MCF 10A (cell line): ENCODE measurements around the gene FOXN3. TPM values are rescaled to one million over a fixed set of nuclear protein-coding genes. Genes with fewer than 3 reads are reported as not detected.

Source experiments
- BruUV-seq: library from RNA; stranded (reverse); fragments of 400-500 nt; replicated peaks from 2 replicates; lab custom pipeline; 2021; lab: Mats Ljungman, UMichigan
- CTCF ChIA-PET: fragments of 300-600 bp; sonication (Branson Sonifier 250); formaldehyde crosslinking; extraction: SDS; loops from one replicate; lab custom pipeline; 2021; ENCODE audit warnings: antibody characterized with exemption, inconsistent platforms; lab: Yijun Ruan, JAX
- POLR2A ChIA-PET: fragments of 300-600, 350-650 bp; sonication (Branson Sonifier 250); formaldehyde crosslinking; extraction: SDS; loops from one replicate; lab custom pipeline; 2020; ENCODE audit warnings: antibody characterized with exemption, inconsistent platforms; lab: Yijun Ruan, JAX
- DNase-seq: peaks from one replicate; pipeline ENCODE4 v3.0.0-alpha.2; 2018; ENCODE audit not compliant: unreplicated experiment
- H3K27ac Mint-ChIP-seq: one replicate; pipeline ENCODE4 v1.8.0; 2022; ENCODE audit warnings: mild to moderate bottlenecking, low read depth, mixed read lengths; ENCODE audit not compliant: unreplicated experiment
- H3K27me3 Mint-ChIP-seq: one replicate; pipeline ENCODE4 v1.8.0; 2022; ENCODE audit warnings: mixed read lengths; ENCODE audit not compliant: insufficient read depth, unreplicated experiment
- H3K36me3 Mint-ChIP-seq: one replicate; pipeline ENCODE4 v1.8.0; 2022; ENCODE audit warnings: mild to moderate bottlenecking, moderate library complexity, mixed read lengths; ENCODE audit not compliant: insufficient read depth, unreplicated experiment
- H3K4me1 Mint-ChIP-seq: one replicate; pipeline ENCODE4 v1.8.0; 2022; ENCODE audit warnings: mixed read lengths; ENCODE audit not compliant: insufficient read depth, unreplicated experiment
- H3K4me3 Mint-ChIP-seq: one replicate; pipeline ENCODE4 v1.8.0; 2022; ENCODE audit warnings: mild to moderate bottlenecking, moderate library complexity, mixed read lengths; ENCODE audit not compliant: unreplicated experiment
- H3K9me3 Mint-ChIP-seq: one replicate; pipeline ENCODE4 v1.8.0; 2022; ENCODE audit warnings: mixed read lengths; ENCODE audit not compliant: unreplicated experiment
- intact Hi-C: fragments of 100-400 bp; cut with micrococcal nuclease; formaldehyde crosslinking; loops from 2 replicates; pipeline ENCODE4 v1.14.1; 2022
- total RNA-seq: library from RNA; stranded (reverse); gene quantifications from 2 replicates; pipeline ENCODE4 v1.2.3, GENCODE V29; 2022
- TF ChIP-seq, protein P1 (sequence below): fragments of 200-600 bp; IDR thresholded peaks from one replicate; pipeline ENCODE4 v1.8.0; 2022; ENCODE audit warnings: antibody characterized with exemption, mild to moderate bottlenecking; ENCODE audit not compliant: unreplicated experiment

The FOXN3 gene
- total RNA-seq, 1 experiment from 2014 or later: 27.1 TPM

DNA sequence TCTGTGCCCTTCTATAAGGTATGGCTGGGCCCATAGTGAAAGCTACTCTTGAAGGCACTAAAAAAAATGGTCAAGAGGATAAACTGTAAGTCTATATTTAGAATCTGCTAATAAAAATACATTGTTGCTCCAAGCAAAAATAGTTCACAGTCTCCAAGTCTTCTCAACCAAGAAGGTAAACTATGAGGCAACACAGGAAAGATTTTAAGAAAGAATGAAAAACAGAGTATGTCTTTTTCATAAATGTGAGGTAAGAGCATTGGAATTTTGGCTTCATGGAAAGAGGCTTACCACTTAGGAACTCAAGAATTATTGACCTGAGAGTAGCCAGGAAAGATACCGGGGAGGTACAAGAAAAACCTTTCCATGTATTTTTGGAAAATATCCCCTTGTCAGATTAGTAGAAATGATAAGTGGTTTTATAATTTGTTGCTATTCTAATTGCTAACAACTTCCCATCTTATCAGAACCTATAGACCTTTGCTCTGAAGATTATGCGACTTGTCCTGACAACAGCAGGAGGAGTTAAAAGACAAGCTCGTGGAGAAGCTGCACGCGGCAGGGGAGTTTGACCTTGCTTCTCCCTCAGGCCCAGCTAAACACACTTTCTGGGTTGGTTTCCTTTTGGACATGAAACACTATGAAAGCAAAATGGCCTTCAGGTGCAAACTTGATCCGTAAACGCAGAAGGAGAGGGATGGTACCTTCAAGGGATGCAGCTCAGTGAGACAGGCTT lies 238.1 kb downstream of the FOXN3 start:
- H3K4me1 Mint-ChIP-seq: no peaks in the 10 kb centered on the region
- ChIA-PET POLR2A (no interaction called here), CTCF (interaction anchor here (0.6 to 1.4 kb wide), 4 partner anchors 152 to 745 kb away, joined by 3 to 5 read pairs (median 4); no protein-coding TSS in a partner anchor)
- no peaks in the 10 kb centered on the region for H3K27me3 Mint-ChIP-seq
- H3K9me3 Mint-ChIP-seq: no peaks in the 10 kb centered on the region
- H3K36me3 Mint-ChIP-seq: peaks cover 7% of the 10 kb centered on the region
- TF ChIP-seq, protein P1, sequence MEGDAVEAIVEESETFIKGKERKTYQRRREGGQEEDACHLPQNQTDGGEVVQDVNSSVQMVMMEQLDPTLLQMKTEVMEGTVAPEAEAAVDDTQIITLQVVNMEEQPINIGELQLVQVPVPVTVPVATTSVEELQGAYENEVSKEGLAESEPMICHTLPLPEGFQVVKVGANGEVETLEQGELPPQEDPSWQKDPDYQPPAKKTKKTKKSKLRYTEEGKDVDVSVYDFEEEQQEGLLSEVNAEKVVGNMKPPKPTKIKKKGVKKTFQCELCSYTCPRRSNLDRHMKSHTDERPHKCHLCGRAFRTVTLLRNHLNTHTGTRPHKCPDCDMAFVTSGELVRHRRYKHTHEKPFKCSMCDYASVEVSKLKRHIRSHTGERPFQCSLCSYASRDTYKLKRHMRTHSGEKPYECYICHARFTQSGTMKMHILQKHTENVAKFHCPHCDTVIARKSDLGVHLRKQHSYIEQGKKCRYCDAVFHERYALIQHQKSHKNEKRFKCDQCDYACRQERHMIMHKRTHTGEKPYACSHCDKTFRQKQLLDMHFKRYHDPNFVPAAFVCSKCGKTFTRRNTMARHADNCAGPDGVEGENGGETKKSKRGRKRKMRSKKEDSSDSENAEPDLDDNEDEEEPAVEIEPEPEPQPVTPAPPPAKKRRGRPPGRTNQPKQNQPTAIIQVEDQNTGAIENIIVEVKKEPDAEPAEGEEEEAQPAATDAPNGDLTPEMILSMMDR: no peak
- no peak for DNase-seq
- no peak overlapping the region for H3K4me3 Mint-ChIP-seq
- intact Hi-C loops: loop anchor here (5.0 kb wide), 1 partner anchor 238 kb away; the partner anchor contains the start of gene FOXN3
- BruUV-seq: no TSS peak
- no peak overlapping the region for H3K27ac Mint-ChIP-seq

DNA sequence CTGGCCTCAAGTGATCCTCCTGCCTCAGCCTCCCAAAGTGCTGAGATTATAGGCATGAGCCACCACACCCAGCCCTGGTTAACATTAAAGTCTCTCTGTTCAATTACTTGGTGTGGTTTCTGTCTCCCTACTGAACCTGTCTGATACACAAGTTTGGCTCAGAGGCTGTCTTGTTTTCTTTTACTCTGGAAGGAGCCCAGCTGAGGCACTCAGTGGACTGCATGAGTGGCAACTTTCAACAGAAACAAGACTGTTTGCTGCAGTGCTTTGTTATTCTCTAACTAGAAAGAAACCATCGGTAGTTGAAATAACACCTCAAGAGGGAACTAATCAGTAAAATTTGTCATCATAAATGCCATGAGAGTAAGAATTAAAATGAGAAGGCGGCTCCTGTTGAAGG lies 238.7 kb downstream of the FOXN3 start:
- ChIA-PET CTCF (interaction anchor here (0.6 to 2.7 kb wide), 12 partner anchors 11 to 745 kb away, joined by 3 to 17 read pairs (median 4); no protein-coding TSS in a partner anchor), POLR2A (no interaction called here)
- Mint-ChIP-seq H3K27ac (no peak overlapping the region), H3K27me3 (no peaks in the 10 kb centered on the region), H3K9me3 (no peaks in the 10 kb centered on the region), H3K4me3 (no peak overlapping the region), H3K36me3 (peaks cover 7% of the 10 kb centered on the region), H3K4me1 (no peaks in the 10 kb centered on the region)
- DNase-seq: no peak
- TF ChIP-seq, protein P1: no peak
- BruUV-seq: no TSS peak
- intact Hi-C loops: loop anchor here (5.0 kb wide), 1 partner anchor 239 kb away; the partner anchor contains the start of gene FOXN3

DNA sequence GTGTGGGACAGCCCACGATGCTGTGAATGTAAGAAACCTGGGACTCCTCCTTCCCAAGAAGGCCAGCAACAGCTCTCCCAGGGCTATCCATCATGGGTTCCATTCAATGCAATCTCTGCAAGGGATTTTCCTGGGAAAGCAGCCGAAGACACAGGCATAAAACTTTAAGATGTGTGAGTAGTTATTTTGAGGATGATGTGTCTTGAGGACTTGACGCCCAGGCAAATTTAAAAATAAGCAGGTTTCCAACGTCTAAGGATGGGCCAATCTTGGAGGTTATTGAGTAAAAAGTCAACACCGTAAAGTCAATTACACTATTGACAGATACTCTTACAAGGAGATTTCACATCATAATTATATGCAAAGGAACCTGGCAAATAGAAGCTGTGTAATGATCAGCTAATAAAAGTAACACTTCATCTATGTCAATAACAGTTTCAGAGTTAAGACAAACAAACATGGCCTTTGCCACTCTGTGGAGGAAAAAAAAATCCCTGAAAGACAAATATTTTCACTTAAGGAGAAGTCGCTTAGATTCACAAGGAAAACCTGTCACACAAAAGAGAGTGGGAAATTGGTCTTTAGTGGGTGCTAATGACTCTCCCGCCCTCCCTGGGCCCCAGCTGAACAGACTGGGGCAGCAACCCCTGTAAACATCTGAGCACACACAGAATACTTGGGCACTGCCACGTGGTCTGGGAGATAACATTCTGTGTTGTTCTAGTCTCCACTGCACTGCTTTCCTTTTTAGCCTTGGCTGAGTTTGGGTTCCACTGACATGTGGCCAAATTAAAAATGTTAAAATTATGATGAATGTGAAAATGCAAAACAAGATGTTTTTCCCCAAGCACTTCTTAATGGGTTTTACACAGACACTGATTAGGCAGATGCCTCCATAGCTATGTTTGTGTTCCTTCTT lies 240.9 kb downstream of the FOXN3 start:
- peaks cover 7% of the 10 kb centered on the region for H3K36me3 Mint-ChIP-seq
- H3K9me3 Mint-ChIP-seq: no peaks in the 10 kb centered on the region
- TF ChIP-seq, protein P1: no peak
- no peak overlapping the region for H3K4me3 Mint-ChIP-seq
- H3K27me3 Mint-ChIP-seq: no peaks in the 10 kb centered on the region
- intact Hi-C loops: loop anchor here (5.0 kb wide), 1 partner anchor 241 kb away; the partner anchor contains the start of gene FOXN3
- no peak for DNase-seq
- no TSS peak for BruUV-seq
- POLR2A ChIA-PET: no interaction called here
- H3K4me1 Mint-ChIP-seq: no peaks in the 10 kb centered on the region
- CTCF ChIA-PET: interaction anchor here (0.6 to 2.7 kb wide), 5 partner anchors 9 to 1019 kb away, joined by 3 to 17 read pairs (median 3); no protein-coding TSS in a partner anchor
- no peak overlapping the region for H3K27ac Mint-ChIP-seq

DNA sequence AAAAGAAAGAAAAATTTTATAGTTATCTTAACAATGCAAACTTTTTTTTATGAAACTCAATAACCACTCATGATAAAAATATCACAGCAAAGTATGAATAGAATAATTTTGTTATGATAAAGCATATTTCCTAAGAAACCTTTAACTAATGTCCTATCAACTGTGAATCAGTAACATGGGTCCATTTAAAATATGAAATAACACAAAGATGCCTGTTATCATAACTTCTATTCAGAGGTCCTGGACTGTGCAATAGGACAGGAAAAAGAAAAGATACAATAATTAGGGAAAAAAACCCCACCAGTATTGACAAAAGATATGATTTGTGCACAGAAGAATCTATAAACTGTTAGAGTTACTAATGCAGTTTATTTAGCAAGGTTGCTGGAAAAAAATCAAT lies 245.4 kb downstream of the FOXN3 start:
- Mint-ChIP-seq H3K27ac (no peak overlapping the region), H3K27me3 (no peaks in the 10 kb centered on the region), H3K4me3 (no peak overlapping the region), H3K4me1 (peaks cover 5% of the 10 kb centered on the region), H3K9me3 (no peaks in the 10 kb centered on the region), H3K36me3 (peaks cover 7% of the 10 kb centered on the region)
- ChIA-PET CTCF (no interaction called here), POLR2A (no interaction called here)
- TF ChIP-seq, protein P1: no peak
- intact Hi-C loops: no loop called here
- no peak for DNase-seq
- BruUV-seq: no TSS peak
